ENCODE data around the gene TBC1D14.

TBC1D14 gene

GRCh38 chr4:6983544-6984142, 74.0 kb downstream of the TBC1D14 start:
- no peak for DNase-seq

- peak; percentile 54 for DNase-seq
These were observed 75.2 kb downstream of the TBC1D14 start for GRCh38 chr4:6984612-6985425.

GRCh38 chr4:6986072-6986780, 76.6 kb downstream of the TBC1D14 start:
- DNase-seq, result no peak

- DNase-seq, result peak; percentile 89
These were observed 77.4 kb downstream of the TBC1D14 start for GRCh38 chr4:6986781-6987587.

GRCh38 chr4:6987588-6987961, 77.9 kb downstream of the TBC1D14 start:
- DNase-seq, result no peak

GRCh38 chr4:6988016-6988715, 78.5 kb downstream of the TBC1D14 start:
- DNase-seq, result no peak

GRCh38 chr4:6989331-6989923, 79.8 kb downstream of the TBC1D14 start:
- DNase-seq, result no peak

- no peak for DNase-seq
These were observed 81.0 kb downstream of the TBC1D14 start for GRCh38 chr4:6990661-6991060.

- DNase-seq, result no peak
These were observed 81.6 kb downstream of the TBC1D14 start for GRCh38 chr4:6991249-6991648.

GRCh38 chr4:6991771-6992557, 82.3 kb downstream of the TBC1D14 start:
- DNase-seq, result no peak

- DNase-seq, result peak; percentile 58
These were observed 83.4 kb downstream of the TBC1D14 start for GRCh38 chr4:6992728-6993677.

GRCh38 chr4:6996481-6996880, 86.9 kb downstream of the TBC1D14 start:
- DNase-seq, result no peak

- no peak for DNase-seq
These were observed 89.8 kb downstream of the TBC1D14 start for GRCh38 chr4:6999172-7000086.

- DNase-seq, result no peak
These were observed 91.0 kb downstream of the TBC1D14 start for GRCh38 chr4:7000421-7001176.

- DNase-seq, result no peak
These were observed 91.6 kb downstream of the TBC1D14 start for GRCh38 chr4:7001271-7001670.

GRCh38 chr4:7002336-7002735, 92.7 kb downstream of the TBC1D14 start:
- DNase-seq, result no peak

- no peak for DNase-seq
These were observed 93.7 kb downstream of the TBC1D14 start for GRCh38 chr4:7003176-7003878.
